ENCODE results near the gene TELO2.

TELO2 gene

DNA sequence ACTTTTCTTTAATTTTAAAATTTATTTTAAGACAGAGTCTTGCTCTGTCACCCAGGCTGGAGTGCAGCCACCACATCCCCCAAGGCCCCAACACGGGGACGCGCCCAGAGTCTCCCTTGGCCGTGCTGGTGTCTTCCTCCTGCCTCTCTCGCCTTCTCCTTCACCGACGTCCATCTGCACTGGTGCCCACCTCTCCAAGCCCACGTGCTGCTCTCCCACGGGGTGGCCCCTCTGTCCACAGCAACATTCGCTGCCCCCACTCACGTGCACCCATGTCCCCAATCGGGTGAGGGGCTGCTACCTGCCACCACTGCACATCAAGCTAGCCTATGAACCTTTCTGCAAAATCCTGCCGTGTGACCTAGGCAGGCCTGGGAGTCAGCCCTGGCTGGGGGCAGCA lies 43.4 kb downstream of the TELO2 start:
- no peak for DNase-seq (ENCODE audit: low read depth)

DNA sequence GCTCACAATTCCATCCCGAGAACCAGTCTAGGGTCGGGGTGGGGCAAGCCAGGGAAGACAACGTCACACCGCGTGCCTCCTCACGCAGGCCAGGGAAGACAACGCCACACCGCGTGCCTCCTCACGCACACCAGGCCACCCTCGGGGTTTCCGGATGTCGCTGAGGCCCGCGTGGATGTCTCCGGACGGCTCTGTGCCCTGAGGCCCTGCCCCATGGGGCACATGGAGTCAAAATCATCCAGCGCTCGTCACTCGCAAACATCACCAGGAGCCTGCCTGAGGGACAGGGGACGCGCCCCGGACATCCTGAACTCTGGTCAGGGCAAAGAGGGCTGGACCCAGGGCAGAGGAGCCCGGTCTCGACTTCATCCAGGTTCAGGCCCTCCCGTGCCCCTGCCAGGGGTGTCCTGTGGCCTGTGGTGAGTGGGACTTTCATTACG lies 44.0 kb downstream of the TELO2 start:
- no peak for DNase-seq (ENCODE audit: low read depth)

DNA sequence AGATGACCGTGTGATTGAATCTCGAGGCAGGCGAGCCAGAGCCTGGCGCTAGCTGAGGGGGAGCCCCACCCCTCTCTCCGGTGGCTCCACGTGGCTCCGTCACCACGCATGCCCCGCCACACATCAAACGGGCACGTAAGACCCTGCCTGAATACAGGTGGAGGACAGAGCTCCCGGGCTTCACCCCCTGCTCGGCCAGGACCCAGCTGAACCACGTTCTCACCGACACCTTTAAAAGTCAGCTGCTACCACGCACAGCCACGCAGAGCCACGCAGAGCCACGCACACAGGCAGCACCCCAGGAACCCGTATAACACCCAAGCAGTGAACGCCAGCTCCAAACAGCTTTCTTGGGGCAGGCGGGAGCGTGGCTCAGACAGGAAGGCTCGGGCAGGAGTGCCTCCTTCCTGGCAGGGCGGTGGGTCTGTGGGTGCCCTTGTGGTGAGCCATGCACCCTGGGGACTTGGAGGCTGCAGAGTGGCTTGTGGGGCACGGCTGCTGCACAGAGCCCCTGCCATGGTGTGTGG lies 44.7 kb downstream of the TELO2 start:
- DNase-seq (ENCODE audit: low read depth): no peak

DNA sequence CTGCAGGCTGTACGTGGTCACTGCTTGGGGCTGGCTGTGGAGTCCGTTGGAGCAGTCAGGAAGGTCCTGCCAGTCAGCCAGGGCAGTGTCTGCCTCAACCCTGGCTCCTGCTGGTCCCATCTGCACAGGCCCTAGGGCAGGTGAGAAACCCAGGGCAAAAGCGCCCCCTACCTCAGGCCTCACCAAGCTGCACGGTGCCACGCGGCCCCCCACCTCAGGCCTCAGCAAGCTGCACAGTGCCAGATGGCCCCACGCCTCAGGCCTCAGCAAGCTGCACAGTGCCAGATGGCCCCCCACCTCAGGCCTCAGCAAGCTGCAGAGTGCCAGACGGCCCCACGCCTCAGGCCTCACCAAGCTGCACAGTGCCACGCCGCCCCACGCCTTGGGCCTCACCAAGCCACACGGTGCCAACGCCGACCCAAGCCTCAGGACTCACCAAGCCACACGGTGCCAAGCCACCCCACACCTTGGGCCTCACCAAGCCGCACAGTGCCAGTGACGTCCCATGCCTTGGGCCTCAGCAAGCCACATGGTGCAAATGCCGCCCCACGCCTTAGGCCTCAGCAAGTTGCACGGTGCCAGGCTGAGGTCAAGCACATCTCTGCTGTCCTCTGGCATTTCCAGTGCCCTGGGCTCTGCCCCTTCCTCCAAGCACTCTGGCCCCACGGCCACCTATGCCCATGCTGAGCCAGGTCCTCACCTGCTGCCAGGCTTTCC lies 45.8 kb downstream of the TELO2 start:
- DNase-seq (ENCODE audit: low read depth): no peak

DNA sequence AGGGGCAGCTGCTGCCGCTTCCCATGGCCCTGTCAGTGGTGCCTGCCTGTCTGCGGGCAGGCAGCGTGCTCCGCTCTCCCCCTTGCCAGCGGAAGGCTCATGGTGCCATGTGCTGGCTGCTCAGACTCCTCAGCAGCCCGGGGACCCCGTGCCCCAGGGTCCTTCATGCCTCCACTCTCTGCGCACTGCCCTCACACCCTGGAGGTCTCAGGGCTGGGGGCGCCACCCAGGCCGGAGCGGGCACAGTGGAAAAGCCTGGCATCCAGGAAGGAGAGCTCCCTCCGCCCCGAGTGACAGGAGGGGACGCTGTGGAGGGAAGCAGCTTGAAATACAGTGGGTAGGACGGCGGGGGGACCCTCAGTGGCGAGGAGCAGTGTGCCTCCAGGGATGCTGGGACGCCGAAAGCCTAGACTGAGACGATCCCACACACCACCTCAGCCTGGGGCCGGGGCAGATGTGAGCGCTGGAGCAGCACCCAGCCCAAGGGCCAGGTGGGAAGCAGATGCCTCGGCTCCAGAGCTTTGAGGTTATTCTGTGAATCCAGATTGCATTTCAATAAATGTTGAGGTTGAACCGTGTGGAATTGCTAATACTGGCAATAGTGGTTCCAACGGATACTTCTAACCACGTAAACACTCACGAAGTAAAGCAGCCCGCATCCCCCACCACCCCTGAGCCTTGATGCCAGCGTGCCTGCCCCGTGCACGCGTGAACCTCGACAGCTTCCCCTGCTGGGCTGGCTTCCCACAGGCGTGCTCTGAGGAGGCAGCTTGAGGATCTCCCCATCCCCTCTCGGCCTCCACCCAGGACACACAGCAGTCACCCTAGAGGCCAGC lies 46.8 kb downstream of the TELO2 start:
- DNase-seq (ENCODE audit: low read depth): no peak

DNA sequence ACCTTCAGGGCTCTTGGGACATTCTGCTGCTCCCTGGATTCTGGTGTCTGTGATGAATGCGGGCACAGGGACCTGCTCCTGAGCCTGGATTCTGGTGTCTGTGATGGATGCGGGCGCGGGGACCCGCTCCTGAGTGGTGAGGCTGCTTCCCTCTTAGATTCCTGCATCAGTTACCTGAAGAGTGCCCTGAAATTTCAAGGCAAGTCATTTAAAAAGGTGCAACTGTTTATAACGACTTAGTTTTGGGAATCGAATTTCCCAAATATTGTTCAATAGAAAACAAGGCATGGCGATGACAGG lies 47.3 kb downstream of the TELO2 start:
- no peak for DNase-seq (ENCODE audit: low read depth)

DNA sequence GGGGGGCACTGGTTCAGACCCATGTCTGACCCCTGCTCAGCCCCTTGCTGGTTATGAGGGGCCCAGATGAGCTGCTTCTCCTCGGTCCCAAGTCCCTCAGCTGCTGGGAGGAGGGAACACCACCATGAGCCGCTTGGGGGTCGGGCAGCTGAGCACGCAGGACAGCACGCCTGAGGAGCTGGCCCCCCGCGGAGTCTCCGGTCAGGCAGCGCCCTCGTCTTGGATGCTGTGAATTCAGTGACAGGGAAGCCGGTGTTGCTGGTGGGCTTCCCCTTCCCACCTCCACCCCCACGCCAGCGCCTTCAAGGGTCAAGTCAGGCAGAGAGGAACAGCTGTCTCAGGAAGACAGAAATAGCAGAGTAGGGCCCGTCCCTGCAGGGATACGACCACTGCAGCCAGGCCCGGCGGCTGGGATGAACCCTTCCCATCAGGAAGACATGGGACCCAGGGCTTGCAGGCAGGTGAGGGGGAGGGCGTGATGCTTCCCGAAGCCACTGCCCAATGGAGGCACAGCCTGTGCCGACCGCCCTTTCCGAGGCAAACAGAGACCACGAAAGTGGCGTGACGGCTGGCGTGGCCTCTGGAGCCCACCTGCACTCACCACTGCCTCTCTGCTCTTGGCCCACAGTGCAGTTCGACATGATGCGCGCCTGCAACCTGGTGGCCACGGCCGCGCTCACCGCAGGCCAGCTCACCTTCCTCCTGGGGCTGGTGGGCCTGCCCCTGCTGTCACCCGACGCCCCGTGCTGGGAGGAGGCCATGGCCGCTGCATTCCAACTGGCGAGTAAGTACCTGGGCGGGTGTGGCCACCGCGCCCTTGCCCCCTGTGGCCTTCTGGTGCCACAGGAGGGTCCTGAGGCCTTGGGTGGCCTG lies 48.4 kb downstream of the TELO2 start:
- DNase-seq (ENCODE audit: low read depth): no peak

DNA sequence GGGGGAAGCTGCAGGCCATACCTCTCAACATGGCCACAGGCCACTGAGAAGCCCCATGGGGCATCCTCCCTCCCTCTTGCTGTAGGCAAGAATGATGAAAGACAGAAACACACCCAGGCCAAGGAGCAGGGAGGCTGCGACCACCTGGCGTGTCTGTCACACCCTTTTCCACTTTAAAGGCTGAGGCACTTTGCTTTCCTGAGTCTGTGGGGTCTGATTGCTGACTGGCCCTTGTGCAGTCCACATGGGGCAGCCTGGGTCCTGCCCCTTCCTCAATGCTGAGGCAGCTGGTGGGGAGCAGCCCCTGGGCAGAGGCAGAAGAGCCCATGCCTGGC lies 49.0 kb downstream of the TELO2 start:
- no peak for DNase-seq (ENCODE audit: low read depth)

DNA sequence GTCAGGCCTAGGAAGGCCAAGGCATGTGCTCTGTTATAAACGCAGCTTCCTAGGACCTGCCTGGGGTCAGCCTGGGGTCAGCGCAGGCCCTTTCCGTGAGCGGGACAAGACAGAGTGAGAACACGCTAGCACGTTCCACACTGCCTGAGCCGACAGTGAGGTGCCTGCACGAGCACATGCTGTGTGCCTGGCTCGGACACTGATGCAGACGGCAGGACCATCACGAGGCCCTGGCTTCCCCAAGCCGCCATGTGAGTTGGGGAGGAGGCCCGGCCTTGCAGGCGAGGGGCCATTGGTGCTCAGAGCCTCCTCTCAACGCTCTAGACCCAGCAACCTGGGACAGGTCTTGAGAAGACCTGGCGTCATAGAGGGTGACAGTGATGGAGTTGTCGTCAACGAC lies 49.4 kb downstream of the TELO2 start:
- no peak for DNase-seq (ENCODE audit: low read depth)

DNA sequence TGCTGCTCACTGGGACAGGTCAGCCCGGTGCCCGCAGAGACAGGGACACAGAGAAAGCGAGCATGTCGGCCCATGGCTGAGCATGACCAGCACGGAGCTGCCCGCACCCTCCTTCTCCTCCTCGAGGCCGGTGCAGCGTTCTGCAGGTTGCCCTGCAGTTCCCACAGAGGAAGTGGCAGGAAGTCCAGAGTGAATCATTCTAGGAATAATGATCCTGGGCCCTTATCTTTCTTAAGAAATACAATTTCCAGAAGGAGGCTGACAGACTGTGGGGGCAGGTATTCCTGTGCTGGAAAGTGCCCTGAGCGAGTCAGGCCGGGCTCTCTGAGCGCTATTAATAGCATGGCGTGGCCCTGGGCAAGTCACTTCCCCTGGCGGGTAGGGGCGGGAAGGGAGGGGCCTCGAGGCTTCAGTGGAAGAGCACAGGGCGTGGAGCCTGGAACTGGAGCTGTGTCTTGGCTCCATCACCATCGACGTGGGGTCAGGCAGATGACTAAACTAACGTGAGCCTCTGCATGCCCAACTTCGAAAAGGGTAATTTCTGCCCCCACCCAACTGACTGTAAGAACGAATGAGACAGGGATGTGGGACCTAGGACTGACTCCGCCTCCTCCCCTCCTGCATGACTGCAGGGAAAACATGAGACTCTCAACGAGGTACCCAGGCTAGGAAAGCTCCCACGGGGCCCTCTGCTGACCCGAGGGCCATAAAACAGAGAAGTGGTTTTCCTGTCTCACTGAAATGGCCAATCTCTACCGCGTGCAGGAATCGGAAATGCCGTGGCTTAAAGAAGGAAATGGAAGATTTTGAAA lies 50.1 kb downstream of the TELO2 start:
- DNase-seq (ENCODE audit: low read depth): peak; percentile 85

DNA sequence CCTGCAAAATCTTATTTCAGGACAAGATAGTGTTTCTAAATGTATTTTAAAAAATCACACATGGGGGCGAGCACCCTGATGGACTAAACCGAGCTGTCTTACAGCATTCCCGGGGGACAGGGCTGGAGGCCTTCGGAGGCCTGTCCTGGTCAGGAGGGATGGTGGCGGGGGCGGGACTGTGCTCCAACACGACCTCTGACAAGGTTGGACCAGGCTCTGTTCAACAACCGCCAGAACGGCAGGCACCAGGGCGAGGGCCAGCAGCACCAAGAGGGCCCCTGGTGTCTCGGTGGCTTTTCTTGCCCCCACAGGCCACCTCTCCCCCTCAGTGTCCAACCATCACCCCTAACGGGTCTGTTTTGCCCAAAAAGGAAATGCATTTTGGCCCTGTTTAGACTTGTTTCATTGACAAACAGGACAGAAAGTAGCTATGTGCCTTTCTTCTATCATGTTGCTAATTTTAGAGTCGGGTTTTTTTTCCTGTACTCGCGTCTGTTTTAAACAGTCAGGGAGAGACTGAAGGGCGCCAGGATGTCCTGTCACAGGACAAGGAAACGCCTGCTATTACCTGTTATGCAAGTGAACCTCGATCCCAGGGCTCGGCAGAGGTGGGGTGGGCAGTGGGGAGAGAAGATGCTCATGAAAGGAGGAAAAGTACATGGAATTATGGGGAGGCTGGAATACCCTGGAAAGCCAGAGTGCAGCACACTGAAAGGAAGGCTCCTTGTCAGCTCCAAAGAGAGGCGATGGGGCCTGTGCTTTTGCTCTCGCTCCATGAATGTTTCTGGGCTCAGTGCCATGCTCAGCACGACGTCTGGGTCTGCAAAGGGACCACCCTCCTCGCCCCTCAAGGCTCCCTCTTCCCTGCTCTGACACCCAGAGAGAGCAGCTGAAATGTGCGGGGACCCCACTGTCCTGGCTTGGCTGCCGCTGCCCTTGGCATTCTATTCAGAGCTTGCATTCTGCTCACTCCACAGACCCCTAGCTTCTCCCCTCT lies 52.2 kb downstream of the TELO2 start:
- no peak for DNase-seq (ENCODE audit: low read depth)

DNA sequence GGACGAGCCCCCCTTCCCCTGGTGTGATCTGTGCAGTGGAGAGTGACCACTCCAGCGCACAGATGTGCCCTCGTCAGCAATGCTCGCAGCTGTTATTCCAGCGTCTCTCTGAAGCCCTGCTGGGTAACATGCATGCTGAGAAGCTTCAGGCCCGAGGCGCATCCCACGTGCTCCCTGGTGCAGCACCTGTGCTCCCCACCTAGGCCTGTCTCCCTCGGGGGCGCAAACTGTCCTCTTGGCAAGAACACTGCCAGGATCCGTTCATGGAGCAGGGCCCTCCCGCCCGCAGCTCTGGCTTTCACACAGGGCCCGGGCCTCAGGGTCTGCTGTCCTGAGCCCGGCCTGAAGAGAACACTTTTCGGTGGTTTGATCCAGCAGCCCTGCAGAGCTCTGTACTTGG lies 53.3 kb downstream of the TELO2 start:
- no peak for DNase-seq (ENCODE audit: low read depth)

DNA sequence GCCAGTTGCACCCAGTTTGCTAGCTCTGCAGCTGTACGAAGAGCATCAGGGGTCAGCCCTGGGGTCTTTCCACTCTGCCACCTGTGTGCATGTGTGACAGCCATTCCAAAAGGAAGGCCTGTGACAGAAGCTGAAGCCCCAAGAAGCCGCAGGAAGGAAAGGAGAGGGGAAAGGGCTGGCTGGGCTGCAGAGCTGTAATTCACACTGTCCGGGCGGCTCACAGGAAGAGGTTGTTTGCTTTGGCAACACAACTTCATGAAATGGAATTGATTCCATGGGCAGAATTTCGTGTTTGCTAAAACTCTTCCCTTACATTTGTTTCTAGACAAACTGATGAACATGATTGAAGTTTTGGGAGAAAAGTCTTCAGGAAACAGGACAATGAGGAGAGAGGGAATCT lies 55.1 kb downstream of the TELO2 start:
- DNase-seq (ENCODE audit: low read depth): no peak

DNA sequence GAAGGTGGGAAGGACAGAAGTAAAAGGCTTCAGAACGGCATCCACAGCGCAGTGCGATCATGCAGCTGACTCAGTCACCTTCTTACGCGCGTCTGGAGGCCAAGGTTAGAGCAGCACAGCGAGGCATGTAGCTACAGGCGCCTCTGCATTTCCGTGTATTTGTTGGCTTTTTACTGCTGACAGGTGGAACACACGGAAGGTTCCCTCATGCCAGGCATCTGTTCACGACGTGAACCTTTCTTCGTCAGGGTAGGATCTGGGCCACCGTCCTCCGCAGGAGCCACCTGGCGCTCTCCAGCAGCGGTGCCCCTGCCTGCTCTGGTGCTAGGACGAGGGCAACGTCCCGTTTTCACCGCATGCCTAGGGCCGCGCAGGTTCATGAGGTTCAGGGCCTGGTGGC lies 55.6 kb downstream of the TELO2 start:
- DNase-seq (ENCODE audit: low read depth): no peak

DNA sequence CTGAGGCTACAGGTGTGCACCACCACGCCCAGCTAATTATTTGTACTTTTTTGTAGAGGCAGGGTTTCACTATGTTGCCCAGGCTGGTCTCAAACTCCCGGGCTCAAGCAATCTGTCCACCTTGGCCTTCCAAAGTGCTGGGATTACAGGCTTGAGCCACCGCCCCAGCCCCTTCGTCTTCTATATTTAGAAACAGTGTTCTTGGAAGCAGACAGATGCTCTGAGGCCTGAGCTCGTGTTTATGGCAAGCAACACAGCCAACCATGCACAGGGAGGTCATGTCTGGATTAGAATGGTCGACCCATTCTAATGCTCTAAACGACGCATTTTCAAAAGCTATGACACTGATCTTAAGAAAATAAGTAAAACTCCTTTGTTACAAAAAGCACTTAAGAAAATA lies 56.9 kb downstream of the TELO2 start:
- no peak for DNase-seq (ENCODE audit: low read depth)

DNA sequence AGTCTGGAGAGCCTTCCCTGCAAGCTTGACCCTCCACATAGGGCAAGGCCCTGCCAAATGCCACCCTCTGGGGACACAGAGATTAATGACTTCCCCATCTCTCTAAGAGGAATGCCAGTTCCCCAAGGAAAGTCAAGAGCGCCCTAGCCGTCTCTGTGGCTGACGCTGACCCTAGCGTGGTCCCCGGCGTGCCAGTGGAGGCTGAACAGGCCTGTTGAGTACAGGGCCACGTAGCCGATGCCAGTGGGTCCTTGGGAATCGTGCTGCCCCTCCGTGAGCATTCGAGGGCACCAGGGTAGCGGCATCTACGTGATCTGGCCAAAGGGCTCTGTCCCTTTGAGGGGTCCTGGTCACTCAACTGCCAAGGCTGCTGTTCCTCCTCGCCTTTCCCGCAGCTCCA lies 57.5 kb downstream of the TELO2 start:
- no peak for DNase-seq (ENCODE audit: low read depth)

DNA sequence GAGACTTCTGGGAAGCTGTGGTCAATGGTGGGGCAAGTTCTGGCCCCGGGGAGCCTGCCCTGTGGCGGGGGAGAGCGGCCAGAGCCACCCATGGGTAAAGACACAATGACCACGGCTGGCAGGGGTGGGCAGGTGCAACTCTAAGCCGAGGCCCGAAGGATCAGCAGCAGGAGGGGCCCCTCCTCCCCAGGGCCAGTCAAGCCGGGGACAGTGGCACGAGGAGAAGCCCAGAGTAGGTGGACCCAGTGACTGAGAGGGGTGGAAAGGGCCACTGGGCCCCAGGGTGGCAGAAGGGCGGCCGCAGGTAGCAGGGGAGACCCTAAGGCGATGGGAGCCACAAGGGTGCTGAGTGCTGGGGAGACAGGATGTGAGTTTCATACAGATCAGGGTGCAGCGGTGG lies 58.0 kb downstream of the TELO2 start:
- no peak for DNase-seq (ENCODE audit: low read depth)

DNA sequence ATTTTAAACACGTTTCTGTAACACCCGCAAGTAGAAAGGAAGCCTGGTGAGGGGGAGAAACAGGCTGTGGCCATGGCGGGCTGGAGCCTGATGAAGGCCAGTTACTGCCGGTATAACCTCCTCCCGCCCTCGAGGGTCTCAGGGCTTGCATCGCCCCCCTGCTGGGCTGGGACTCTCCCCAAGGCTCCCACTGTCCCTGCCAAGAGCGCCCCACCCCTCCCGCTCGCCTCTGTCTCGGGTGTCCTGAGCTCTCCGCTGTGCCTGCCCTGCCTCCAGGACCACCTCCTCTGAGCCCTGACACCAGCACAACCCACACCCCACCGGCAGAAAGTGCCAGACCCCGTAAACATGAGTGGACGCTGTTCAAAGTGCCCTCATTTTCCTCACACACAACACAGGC lies 59.0 kb downstream of the TELO2 start:
- DNase-seq (ENCODE audit: low read depth): no peak

DNA sequence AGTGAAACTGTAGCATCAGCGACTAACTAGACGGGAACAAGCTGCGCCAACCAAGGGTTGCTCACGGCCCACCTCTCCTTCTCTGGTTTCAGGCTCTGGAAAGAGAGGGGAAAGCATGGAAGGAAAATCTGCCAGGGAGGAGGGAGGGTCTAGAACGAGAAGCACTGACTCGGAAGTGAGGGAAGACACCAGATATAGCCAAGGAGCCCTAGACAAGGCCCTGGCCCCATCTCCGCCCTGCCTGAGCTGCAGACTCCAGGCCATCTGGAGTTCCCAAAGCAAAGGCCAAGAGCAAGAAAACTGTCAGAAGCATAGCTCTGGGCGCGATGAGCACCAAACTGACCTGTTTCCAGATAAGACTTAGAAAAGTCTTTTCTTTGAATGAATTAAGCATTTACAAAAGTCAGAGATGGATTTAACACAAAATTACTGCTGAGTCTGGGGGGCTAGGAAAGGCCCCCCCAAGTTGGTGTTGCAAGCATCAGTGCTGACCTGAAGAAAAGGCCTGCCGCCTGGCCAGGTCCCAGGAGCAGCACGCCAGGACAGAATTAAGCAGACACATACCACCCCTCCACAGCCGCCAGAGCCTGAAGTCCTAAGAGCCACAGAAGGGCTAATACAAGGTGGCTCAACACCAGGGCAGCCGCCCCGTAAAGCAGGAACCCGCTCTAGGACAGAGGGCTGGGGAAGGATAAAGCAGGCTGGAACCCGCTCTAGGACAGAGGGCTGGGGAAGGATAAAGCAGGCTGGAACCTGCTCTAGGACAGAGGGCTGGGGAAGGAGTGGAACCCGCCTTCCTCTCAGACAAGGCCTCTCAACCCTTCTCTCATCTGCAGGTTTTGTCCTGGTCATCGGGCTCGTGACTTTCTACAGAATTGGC lies 61.0 kb downstream of the TELO2 start:
- no peak for DNase-seq (ENCODE audit: low read depth)

Data from ELR (cell line).